Stimulated activated effector memory CD8-positive, alpha-beta T cell treated with anti-CD3 and anti-CD28 coated beads, Interleukin-12 subunit alpha, Interleukin-12 subunit beta, amount 100 ng/mL, for 72 hours (primary cell): Measurements from ENCODE around the gene MMAB.
"Not testable (repeated sequence)": the region's sequence is repeated elsewhere in the genome, so short reads cannot be mapped to it uniquely, and the experiment has no call there.

Experiments used
- ATAC-seq: fragments of 150-1000 bp; cut with Tn5 transposase; 2 replicates; pipeline ENCODE4 v1.10.0; 2021
- DNase-seq, 2 donors: peaks; one replicate each; pipeline ENCODE4 v3.0.0; 2021 to 2022; ENCODE audit warnings: low spot score in 2 of 2
- H3K27ac Mint-ChIP-seq: one replicate; pipeline ENCODE4 v1.8.0; 2022; ENCODE audit warnings: mild to moderate bottlenecking, mixed read lengths
- H3K36me3 Mint-ChIP-seq: one replicate; pipeline ENCODE4 v1.8.0; 2022; ENCODE audit warnings: mild to moderate bottlenecking, mixed read lengths
- H3K4me1 Mint-ChIP-seq: one replicate; pipeline ENCODE4 v1.8.0; 2022; ENCODE audit warnings: mixed read lengths
- H3K4me3 Mint-ChIP-seq: one replicate; pipeline ENCODE4 v1.8.0; 2022; ENCODE audit warnings: mild to moderate bottlenecking, mixed read lengths
- H3K9me3 Mint-ChIP-seq: one replicate; pipeline ENCODE4 v1.8.0; 2022; ENCODE audit warnings: mixed read lengths

MMAB gene

DNA sequence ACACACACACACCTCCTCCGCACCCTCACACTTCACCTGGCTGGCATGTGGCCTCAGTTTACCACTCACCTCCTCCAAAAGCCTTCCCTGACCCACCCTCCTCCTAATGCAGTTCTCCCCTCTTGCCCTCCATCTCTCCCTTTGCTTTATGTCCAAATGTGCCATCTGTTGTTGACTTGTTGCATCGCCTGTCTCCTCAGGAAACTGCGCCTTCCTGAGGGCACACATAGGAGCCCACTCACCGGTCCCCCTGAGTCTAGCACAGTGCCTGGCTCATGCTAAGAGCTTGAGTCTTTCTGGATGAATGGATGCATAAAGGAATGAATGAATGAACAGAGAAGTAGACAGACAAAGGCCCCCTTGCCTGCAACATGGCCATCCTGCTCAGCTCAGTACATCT, 34.3 kb upstream of the MMAB start:
- Mint-ChIP-seq H3K4me3 (no peak overlapping the region), H3K4me1 (peaks cover 14% of the 10 kb centered on the region), H3K27ac (no peak overlapping the region), H3K9me3 (no peaks in the 10 kb centered on the region), H3K36me3 (no peaks in the 10 kb centered on the region)
- DNase-seq, result no peak
- no peak for ATAC-seq

DNA sequence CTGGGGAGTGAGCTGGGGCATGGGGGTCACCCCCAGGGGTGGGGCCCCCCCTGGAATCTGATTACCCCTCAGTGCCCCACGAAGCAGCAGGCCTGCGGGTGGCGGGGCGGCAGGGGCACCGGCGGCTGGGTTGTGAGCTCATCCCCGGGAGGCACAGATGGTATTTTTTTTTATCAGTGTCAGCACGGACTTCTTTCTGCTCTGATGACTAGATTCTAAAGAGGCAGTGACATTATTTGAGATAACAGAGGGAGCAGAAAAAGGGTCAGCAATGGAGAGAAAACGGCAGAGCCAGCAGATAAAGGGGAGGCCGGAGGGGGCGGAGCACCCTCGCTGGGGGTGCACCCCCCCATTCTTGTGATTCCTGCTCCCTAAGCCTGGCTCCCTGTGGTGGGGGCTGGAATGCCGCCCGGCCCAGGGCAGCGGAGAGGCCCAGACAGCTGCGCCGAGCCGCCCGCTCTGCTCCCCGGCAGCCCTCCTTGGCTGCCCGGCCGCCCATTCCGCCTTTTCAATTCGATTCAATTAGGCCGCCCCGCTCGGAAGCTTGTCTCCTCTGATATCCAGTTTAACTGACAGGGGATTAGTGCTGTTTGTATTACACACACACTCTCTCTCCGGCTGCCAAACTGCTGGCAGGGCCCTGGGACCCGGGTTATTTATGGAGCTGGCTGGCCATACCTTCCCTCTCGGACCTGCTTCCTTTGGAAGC, 33.2 kb upstream of the MMAB start:
- no peaks in the 10 kb centered on the region for H3K9me3 Mint-ChIP-seq
- no peak overlapping the region for H3K4me3 Mint-ChIP-seq
- ATAC-seq (no peak), DNase-seq (no peak)
- no peaks in the 10 kb centered on the region for H3K36me3 Mint-ChIP-seq
- H3K4me1 Mint-ChIP-seq, result peaks cover 14% of the 10 kb centered on the region
- no peak overlapping the region for H3K27ac Mint-ChIP-seq

GRCh38 chr12:109605599-109606228, 32.4 kb upstream of the MMAB start:
- Mint-ChIP-seq H3K9me3 (no peaks in the 10 kb centered on the region), H3K27ac (no peak overlapping the region), H3K4me1 (peaks cover 14% of the 10 kb centered on the region), H3K36me3 (no peaks in the 10 kb centered on the region), H3K4me3 (no peak overlapping the region)
- ATAC-seq (no peak), DNase-seq (no peak)

- no peak overlapping the region for H3K4me3 Mint-ChIP-seq
- H3K36me3 Mint-ChIP-seq, result no peaks in the 10 kb centered on the region
- H3K4me1 Mint-ChIP-seq, result peaks cover 14% of the 10 kb centered on the region
- DNase-seq, result no peak
- H3K27ac Mint-ChIP-seq, result no peak overlapping the region
- ATAC-seq, result no peak
- no peaks in the 10 kb centered on the region for H3K9me3 Mint-ChIP-seq
Observed at GRCh38 chr12:109605016-109605415, 31.7 kb upstream of the MMAB start.

DNA sequence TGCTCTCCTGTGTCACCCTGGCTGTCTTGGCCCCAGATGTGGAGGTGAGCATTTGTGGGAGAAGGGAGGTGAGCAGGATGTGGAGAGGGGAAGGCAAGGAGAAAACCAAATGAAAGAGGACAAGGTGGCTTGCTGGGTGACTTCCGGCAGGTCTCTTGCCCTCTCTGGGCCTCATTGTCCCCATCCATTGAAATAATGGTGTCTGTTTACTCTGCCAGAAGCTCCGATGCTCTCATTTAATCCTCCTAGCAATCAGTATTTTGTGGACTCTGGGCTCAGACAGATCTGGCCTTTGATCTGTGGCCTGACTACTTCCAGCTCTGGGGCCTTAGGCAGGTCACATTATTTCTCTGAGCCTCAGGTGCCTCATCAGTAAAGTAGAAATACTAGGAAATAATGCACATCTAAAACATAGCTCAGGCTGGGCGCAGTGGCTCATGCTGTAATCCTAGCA, 30.9 kb upstream of the MMAB start:
- no peak for DNase-seq
- Mint-ChIP-seq H3K4me1 (peaks cover 14% of the 10 kb centered on the region), H3K27ac (peak overlapping the region; percentile 20), H3K9me3 (no peaks in the 10 kb centered on the region), H3K4me3 (no peak overlapping the region), H3K36me3 (no peaks in the 10 kb centered on the region)
- no peak for ATAC-seq

- not testable (repeated sequence) for H3K27ac Mint-ChIP-seq
Observed at GRCh38 chr12:109602132-109602531, 28.8 kb upstream of the MMAB start.

DNA sequence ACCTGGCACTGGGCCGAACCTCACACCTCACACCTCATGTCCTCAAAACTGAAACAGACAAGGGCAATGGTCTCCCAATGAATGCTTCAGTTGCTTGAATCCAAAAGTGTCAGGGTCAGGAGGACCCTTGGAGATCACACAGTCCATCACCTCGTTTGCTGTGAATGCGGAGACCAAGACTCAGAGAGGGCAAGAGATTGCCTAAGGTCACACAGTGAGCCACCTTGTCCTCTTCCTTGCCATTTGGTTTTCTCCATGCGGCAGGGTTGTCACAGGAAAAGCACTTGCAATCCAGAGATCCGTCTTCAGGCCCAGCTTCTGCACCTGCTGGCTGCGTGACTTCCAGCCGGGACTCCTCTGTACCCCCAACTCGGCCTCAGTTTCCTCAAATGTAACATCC, 28.3 kb upstream of the MMAB start:
- Mint-ChIP-seq H3K36me3 (no peaks in the 10 kb centered on the region), H3K4me1 (peaks cover 21% of the 10 kb centered on the region), H3K9me3 (no peaks in the 10 kb centered on the region), H3K27ac (no peak overlapping the region), H3K4me3 (no peak overlapping the region)
- DNase-seq (no peak), ATAC-seq (no peak)

More at GRCh38 chr12:109602132-109602531, 28.8 kb upstream of the MMAB start:
- not testable (repeated sequence) for H3K9me3 Mint-ChIP-seq, H3K36me3 Mint-ChIP-seq, H3K4me3 Mint-ChIP-seq, DNase-seq, ATAC-seq
- peaks cover 21% of the 10 kb centered on the region for H3K4me1 Mint-ChIP-seq

GRCh38 chr12:109600995-109601394, 27.7 kb upstream of the MMAB start:
- H3K9me3 Mint-ChIP-seq, result no peaks in the 10 kb centered on the region
- H3K4me1 Mint-ChIP-seq, result peaks cover 21% of the 10 kb centered on the region
- H3K27ac Mint-ChIP-seq, result no peak overlapping the region
- no peak for ATAC-seq
- no peak for DNase-seq
- H3K36me3 Mint-ChIP-seq, result no peaks in the 10 kb centered on the region
- H3K4me3 Mint-ChIP-seq, result no peak overlapping the region

GRCh38 chr12:109600481-109600880, 27.2 kb upstream of the MMAB start:
- H3K27ac Mint-ChIP-seq, result no peak overlapping the region
- H3K4me1 Mint-ChIP-seq, result peaks cover 27% of the 10 kb centered on the region
- DNase-seq (no peak), ATAC-seq (no peak)
- H3K9me3 Mint-ChIP-seq, result no peaks in the 10 kb centered on the region
- no peaks in the 10 kb centered on the region for H3K36me3 Mint-ChIP-seq
- H3K4me3 Mint-ChIP-seq, result no peak overlapping the region

DNA sequence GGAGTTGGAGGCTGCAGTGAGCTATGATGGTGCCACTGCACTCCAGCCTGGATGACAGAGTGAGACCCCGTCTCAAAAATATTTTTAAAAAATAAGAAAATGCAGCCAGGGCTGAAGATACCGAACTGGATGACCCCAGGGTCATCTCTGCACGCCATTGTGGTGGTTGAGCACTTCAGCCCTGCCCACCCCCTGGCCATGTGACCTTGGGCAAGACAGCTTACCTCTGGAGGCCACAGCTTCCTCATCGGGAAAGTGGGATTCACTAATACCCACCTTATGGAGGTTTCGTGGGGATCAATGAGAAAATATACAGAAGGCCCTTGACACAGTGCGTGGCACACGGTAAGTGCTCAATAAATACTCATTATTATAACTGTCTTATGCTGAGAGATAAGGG, 25.8 kb upstream of the MMAB start:
- Mint-ChIP-seq H3K4me3 (no peak overlapping the region), H3K9me3 (no peaks in the 10 kb centered on the region), H3K36me3 (no peaks in the 10 kb centered on the region), H3K27ac (no peak overlapping the region), H3K4me1 (peaks cover 31% of the 10 kb centered on the region)
- no peak for ATAC-seq
- no peak for DNase-seq

- no peak for ATAC-seq
- H3K4me1 Mint-ChIP-seq, result peaks cover 25% of the 10 kb centered on the region
- no peaks in the 10 kb centered on the region for H3K36me3 Mint-ChIP-seq
- H3K27ac Mint-ChIP-seq, result no peak overlapping the region
- DNase-seq, result no peak
- H3K9me3 Mint-ChIP-seq, result no peaks in the 10 kb centered on the region
- H3K4me3 Mint-ChIP-seq, result no peak overlapping the region
Observed at GRCh38 chr12:109598428-109598854, 25.1 kb upstream of the MMAB start.

DNA sequence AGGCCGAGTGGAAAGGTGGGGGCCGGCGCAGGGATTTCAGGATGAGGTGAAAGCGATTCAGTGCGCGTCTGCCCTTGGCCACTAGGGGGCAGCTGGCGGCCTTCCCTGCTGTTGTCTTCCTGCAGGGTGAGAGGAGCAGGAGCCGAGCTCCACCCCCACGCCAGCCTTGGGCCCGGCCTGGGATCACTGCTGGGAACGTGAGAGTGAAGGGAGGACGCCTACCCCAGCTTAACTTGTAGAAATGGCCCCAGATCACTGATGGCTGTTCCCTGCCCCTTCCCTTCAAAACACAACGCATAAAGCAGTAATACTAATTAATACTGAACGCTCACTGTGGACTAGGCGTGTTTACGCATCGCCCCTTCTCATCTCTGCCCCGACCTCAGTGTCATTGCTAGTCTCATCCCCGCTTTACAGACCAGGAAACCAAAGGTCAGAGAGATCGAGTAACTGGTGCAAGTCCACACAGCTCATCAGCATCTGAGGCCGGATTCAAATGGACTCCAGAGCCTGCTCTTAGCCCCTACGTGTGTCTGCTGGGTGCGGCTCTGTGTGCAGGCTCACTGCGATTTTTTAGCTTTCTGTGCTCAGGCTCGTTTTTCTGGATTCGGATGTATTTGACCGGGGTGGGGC, 24.6 kb upstream of the MMAB start:
- H3K27ac Mint-ChIP-seq, result no peak overlapping the region
- H3K4me3 Mint-ChIP-seq, result no peak overlapping the region
- H3K36me3 Mint-ChIP-seq, result no peaks in the 10 kb centered on the region

GRCh38 chr12:109597414-109597794, 24.1 kb upstream of the MMAB start:
- Mint-ChIP-seq H3K36me3 (no peaks in the 10 kb centered on the region), H3K4me3 (no peak overlapping the region), H3K4me1 (peaks cover 21% of the 10 kb centered on the region), H3K27ac (no peak overlapping the region), H3K9me3 (no peaks in the 10 kb centered on the region)
- DNase-seq (no peak), ATAC-seq (no peak)

More for the DNA sequence above, 24.6 kb upstream of the MMAB start:
- DNase-seq, result peak; percentile 58 to 79
- Mint-ChIP-seq H3K9me3 (no peaks in the 10 kb centered on the region), H3K4me1 (peaks cover 21% of the 10 kb centered on the region)
- peak; percentile 62 for ATAC-seq

GRCh38 chr12:109596418-109597244, 23.3 kb upstream of the MMAB start:
- ATAC-seq, result no peak
- H3K27ac Mint-ChIP-seq, result no peak overlapping the region

GRCh38 chr12:109595321-109595902, 22.1 kb upstream of the MMAB start:
- no peak overlapping the region for H3K4me3 Mint-ChIP-seq

More at GRCh38 chr12:109596418-109597244, 23.3 kb upstream of the MMAB start:
- no peak overlapping the region for H3K4me3 Mint-ChIP-seq
- no peaks in the 10 kb centered on the region for H3K9me3 Mint-ChIP-seq
- peaks cover 21% of the 10 kb centered on the region for H3K4me1 Mint-ChIP-seq
- no peaks in the 10 kb centered on the region for H3K36me3 Mint-ChIP-seq
- no peak for DNase-seq

More at GRCh38 chr12:109595321-109595902, 22.1 kb upstream of the MMAB start:
- H3K27ac Mint-ChIP-seq, result peak overlapping the region; percentile 64
- ATAC-seq (no peak), DNase-seq (no peak)
- peaks cover 21% of the 10 kb centered on the region for H3K4me1 Mint-ChIP-seq
- H3K9me3 Mint-ChIP-seq, result no peaks in the 10 kb centered on the region
- H3K36me3 Mint-ChIP-seq, result no peaks in the 10 kb centered on the region
